ENCODE results near the gene SDHAF1. TPM values are rescaled to one million over a fixed set of nuclear protein-coding genes. Genes with fewer than 3 reads are reported as not detected.

Gene SDHAF1, protein sequence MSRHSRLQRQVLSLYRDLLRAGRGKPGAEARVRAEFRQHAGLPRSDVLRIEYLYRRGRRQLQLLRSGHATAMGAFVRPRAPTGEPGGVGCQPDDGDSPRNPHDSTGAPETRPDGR
- total RNA-seq (2022; extraction: Qiagen RNA extraction; ENCODE audit: low read depth): 32.5 to 53.6 TPM (median 52.3 TPM) in 5 replicates

GRCh38 chr19:35995048-35995993 lies at the start of gene SDHAF1:
Gene SDHAF1, plus strand, starts transcription at chr19:35995188. Its CDS starts 87 bp downstream, at chr19:35995275.

DNA sequence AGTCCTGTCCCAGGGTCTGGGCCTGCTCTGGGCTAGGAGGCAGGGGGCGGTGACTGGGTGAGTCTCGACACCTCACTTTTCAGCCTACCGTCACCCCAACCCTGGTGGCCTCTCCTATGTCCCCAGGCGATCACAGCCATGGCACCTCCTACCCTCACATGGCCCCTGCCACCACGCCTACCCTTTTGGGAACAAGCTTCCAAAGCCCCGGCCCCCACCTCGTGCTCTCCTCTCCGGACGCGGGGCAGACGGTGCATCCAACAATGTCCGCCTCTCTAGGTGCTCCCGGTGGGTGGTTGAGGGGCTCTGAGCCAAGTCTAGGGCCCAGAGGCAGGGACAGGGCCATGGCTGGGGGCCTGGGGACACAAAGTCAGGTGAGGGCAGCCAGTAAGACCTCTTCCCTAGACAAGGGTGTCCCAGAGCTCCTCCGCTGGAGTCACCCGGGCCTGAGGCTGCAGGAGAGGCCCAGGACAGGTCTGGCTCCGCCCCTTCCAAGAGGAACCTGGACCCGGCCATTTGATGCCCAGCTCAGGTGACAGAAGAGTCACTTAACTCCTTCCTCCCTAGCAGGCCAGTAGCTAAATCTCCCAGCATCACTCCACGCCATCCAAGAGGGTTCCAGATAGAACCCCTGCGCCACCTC lies 13.5 kb downstream of the SDHAF1 start, which contains the start of gene SYNE4:
SYNE4 (minus strand) TSS at position 478 of the 643 bp plus-strand sequence; CDS start at position 346, 132 bp downstream.

DNA sequence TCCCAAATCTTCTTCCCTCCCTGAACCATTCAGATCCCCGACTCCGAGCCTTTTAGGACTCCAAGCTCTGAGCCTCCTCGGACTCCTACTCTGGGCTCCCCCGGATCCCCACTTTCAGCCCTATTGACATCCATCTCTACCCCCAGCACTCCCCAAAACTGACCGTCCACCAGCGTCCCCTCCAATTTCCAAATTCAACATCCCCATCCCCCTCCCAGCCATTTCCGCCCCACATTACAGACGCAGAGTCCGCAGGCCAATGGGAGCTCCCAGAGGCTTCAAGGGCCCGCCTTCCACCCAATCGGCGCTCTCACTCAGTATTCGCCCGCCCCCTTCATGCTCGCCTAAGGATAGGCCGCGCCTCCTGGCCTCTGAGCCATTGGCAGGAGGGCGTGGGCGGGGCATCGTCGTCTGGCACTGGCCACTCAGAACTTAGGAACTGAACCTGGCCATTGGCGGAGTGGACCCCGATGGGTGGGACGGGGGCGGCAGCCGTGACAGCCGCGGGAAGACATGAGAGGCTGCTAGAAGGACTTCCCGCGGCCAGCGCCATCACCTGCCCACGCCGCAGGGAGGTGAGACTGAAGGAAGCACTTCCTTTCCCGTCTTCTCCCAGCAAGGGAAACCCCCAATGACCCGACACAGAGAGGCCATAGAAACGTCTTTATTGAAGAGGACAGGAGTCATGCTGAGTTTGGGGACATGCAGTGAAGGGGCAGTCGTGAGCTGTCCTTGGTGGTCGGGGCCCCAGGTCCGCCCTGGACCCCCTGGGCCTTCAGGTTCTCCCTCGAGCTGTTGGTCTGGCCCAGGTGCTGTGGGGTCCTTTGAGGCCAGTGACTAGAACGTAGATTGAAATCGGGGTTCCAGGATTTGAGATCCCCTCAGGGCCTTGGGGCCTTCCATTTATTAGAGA lies 19.3 kb downstream of the SDHAF1 start, which contains the start of gene ALKBH6:
ALKBH6 (minus strand) TSS at position 202 of the 913 bp plus-strand sequence. CDS start 816 bp downstream, outside the sequence.

GRCh38 chr19:36032251-36033104 lies 37.5 kb downstream of the SDHAF1 start, which contains the start of gene CLIP3:
Gene CLIP3, minus strand, starts transcription at chr19:36032873. Its CDS starts 516 bp downstream, at chr19:36032357.

Other genes starting within 250 kb of the SDHAF1 start
- 24.3 to 27.8 TPM (median 26.3 TPM) in 5 replicates for gene U2AF1L4, start 249.8 kb upstream of the SDHAF1 start, total RNA-seq (2022; extraction: Qiagen RNA extraction; ENCODE audit: low read depth)
- 261 to 334 TPM (median 293 TPM) in 5 replicates for gene PSENEN, start 249.5 kb upstream of the SDHAF1 start, total RNA-seq (2022; extraction: Qiagen RNA extraction; ENCODE audit: low read depth)
- gene LIN37, start 246.6 kb upstream of the SDHAF1 start, total RNA-seq (2022; extraction: Qiagen RNA extraction; ENCODE audit: low read depth): 20.4 to 23.4 TPM (median 22.5 TPM) in 5 replicates
- 0.10 to 0.30 TPM (median 0.24 TPM) in 5 replicates for gene HSPB6, start 238.2 kb upstream of the SDHAF1 start, total RNA-seq (2022; extraction: Qiagen RNA extraction; ENCODE audit: low read depth)
- 25.6 to 28.1 TPM (median 27.1 TPM) in 5 replicates for gene PROSER3, start 237.0 kb upstream of the SDHAF1 start, total RNA-seq (2022; extraction: Qiagen RNA extraction; ENCODE audit: low read depth)
- gene ARHGAP33, start 219.6 kb upstream of the SDHAF1 start, total RNA-seq (2022; extraction: Qiagen RNA extraction; ENCODE audit: low read depth): 2.7 to 7.3 TPM (median 5.7 TPM) in 5 replicates
- 0.18 to 0.61 TPM (median 0.44 TPM) in 5 replicates for gene PRODH2, start 182.3 kb upstream of the SDHAF1 start, total RNA-seq (2022; extraction: Qiagen RNA extraction; ENCODE audit: low read depth)
- gene NPHS1, start 142.7 kb upstream of the SDHAF1 start, total RNA-seq (2022; extraction: Qiagen RNA extraction; ENCODE audit: low read depth): 0.13 to 0.65 TPM (median 0.36 TPM) in 5 replicates
- gene KIRREL2, start 138.3 kb upstream of the SDHAF1 start, total RNA-seq (2022; extraction: Qiagen RNA extraction; ENCODE audit: low read depth): 0.53 to 0.73 TPM (median 0.57 TPM) in 5 replicates
- 69.5 to 103 TPM (median 99.5 TPM) in 5 replicates for gene APLP1, start 126.6 kb upstream of the SDHAF1 start, total RNA-seq (2022; extraction: Qiagen RNA extraction; ENCODE audit: low read depth)
- 6.6 to 8.7 TPM (median 7.9 TPM) in 5 replicates for gene NFKBID, start 94.6 kb upstream of the SDHAF1 start, total RNA-seq (2022; extraction: Qiagen RNA extraction; ENCODE audit: low read depth)
- gene HCST, start 92.7 kb upstream of the SDHAF1 start, total RNA-seq (2022; extraction: Qiagen RNA extraction; ENCODE audit: low read depth): 0.18 to 0.64 TPM (median 0.27 TPM) in 3 of 5 replicates, not detected in the others
- not detected in 5 replicates for gene TYROBP, start 86.9 kb upstream of the SDHAF1 start, total RNA-seq (2022; extraction: Qiagen RNA extraction; ENCODE audit: low read depth)
- 15.3 to 21.9 TPM (median 19.7 TPM) in 5 replicates for gene LRFN3, start 58.8 kb upstream of the SDHAF1 start, total RNA-seq (2022; extraction: Qiagen RNA extraction; ENCODE audit: low read depth)
- gene SYNE4, start 13.6 kb downstream of the SDHAF1 start, total RNA-seq (2022; extraction: Qiagen RNA extraction; ENCODE audit: low read depth): 0.13 to 0.72 TPM (median 0.28 TPM) in 5 replicates
- 25.3 to 29.7 TPM (median 26.5 TPM) in 5 replicates for gene ALKBH6, start 19.0 kb downstream of the SDHAF1 start, total RNA-seq (2022; extraction: Qiagen RNA extraction; ENCODE audit: low read depth)
- 0.40 to 1.4 TPM (median 0.76 TPM) in 5 replicates for gene CLIP3, start 37.7 kb downstream of the SDHAF1 start, total RNA-seq (2022; extraction: Qiagen RNA extraction; ENCODE audit: low read depth)
- 4.5 to 6.9 TPM (median 5.2 TPM) in 5 replicates for gene THAP8, start 59.1 kb downstream of the SDHAF1 start, total RNA-seq (2022; extraction: Qiagen RNA extraction; ENCODE audit: low read depth)
- 20.4 to 29.8 TPM (median 26.5 TPM) in 5 replicates for gene WDR62, start 59.7 kb downstream of the SDHAF1 start, total RNA-seq (2022; extraction: Qiagen RNA extraction; ENCODE audit: low read depth)
- gene OVOL3, start 116.0 kb downstream of the SDHAF1 start, total RNA-seq (2022; extraction: Qiagen RNA extraction; ENCODE audit: low read depth): 0.31 to 0.80 TPM in 2 of 5 replicates, not detected in the others
- 240 to 283 TPM (median 257 TPM) in 5 replicates for gene POLR2I, start 119.7 kb downstream of the SDHAF1 start, total RNA-seq (2022; extraction: Qiagen RNA extraction; ENCODE audit: low read depth)
- gene TBCB, start 120.3 kb downstream of the SDHAF1 start, total RNA-seq (2022; extraction: Qiagen RNA extraction; ENCODE audit: low read depth): 403 to 564 TPM (median 536 TPM) in 5 replicates
- 1,532 to 2,429 TPM (median 2,140 TPM) in 5 replicates for gene CAPNS1, start 144.9 kb downstream of the SDHAF1 start, total RNA-seq (2022; extraction: Qiagen RNA extraction; ENCODE audit: low read depth)
- not detected in 5 replicates for gene COX7A1, start 157.3 kb downstream of the SDHAF1 start, total RNA-seq (2022; extraction: Qiagen RNA extraction; ENCODE audit: low read depth)
- gene ZNF565, start 219.5 kb downstream of the SDHAF1 start, total RNA-seq (2022; extraction: Qiagen RNA extraction; ENCODE audit: low read depth): 3.7 to 4.9 TPM (median 4.2 TPM) in 5 replicates
- gene ZNF146, start 219.9 kb downstream of the SDHAF1 start, total RNA-seq (2022; extraction: Qiagen RNA extraction; ENCODE audit: low read depth): 87.9 to 180 TPM (median 119 TPM) in 5 replicates

Data from A549 treated with RU486 at 1 μM for 4 hours (cell line).